Muscle layer of colon (tissue), 2 donors: ENCODE measurements around the gene RGS17.
"Not testable (repeated sequence)": the region's sequence is repeated elsewhere in the genome, so short reads cannot be mapped to it uniquely, and the experiment has no call there.

Experiments
- H3K27ac ChIP-seq: one replicate; pipeline ENCODE4 v1.7.0; 2013; ENCODE audit warnings: low read depth, mild to moderate bottlenecking, low read length, moderate library complexity
- H3K27me3 ChIP-seq, 2 donors: one replicate each; pipeline ENCODE4 v1.7.0; 2013; ENCODE audit warnings: low read length in 2 of 2, mild to moderate bottlenecking in 2 of 2; ENCODE audit not compliant: insufficient read depth in 2 of 2, control insufficient read depth in 1 of 2
- H3K36me3 ChIP-seq: one replicate; pipeline ENCODE4 v1.7.0; 2013; ENCODE audit warnings: mild to moderate bottlenecking, low read length; ENCODE audit not compliant: insufficient read depth
- H3K4me1 ChIP-seq: one replicate; pipeline ENCODE4 v1.7.0; 2013; ENCODE audit warnings: mild to moderate bottlenecking, low read length; ENCODE audit not compliant: insufficient read depth
- H3K4me3 ChIP-seq, 2 donors: one replicate each; pipeline ENCODE4 v1.7.0; 2013; ENCODE audit warnings: low read length in 2 of 2, low read depth in 1 of 2, mild to moderate bottlenecking in 1 of 2, moderate library complexity in 1 of 2
- H3K9ac ChIP-seq: one replicate; pipeline ENCODE4 v1.7.0; 2013; ENCODE audit warnings: low read length
- H3K9me3 ChIP-seq: one replicate; pipeline ENCODE4 v1.7.0; 2013; ENCODE audit warnings: mild to moderate bottlenecking, low read length
- donor health status: abdominal sarcoma.
- donor health status: Adenocarcinoma of cecum.

The RGS17 gene

DNA sequence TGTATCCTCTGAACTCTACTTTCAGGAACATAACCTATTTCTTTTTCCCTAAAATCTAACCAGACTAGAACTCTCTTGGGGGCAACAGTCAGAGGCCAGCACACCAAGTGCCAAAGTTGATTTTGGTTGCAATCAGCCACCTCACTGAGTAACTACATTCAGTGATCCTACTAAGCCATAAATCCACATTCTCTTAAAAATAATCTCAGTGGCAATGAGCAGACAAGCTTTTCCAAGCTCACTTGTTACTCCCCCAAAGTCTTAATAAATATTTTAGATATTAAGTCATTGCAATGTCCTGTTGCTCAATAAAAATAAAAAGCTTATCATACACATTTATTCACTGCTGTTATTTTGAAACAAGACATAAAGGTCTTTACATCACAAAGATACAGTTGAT lies 9.8 kb downstream of the RGS17 start:
- Histone ChIP-seq H3K4me3 (no peak overlapping the region), H3K4me1 (no peaks in the 10 kb centered on the region), H3K27ac (no peak overlapping the region), H3K9ac (no peak overlapping the region), H3K9me3 (no peaks in the 10 kb centered on the region), H3K27me3 (no peaks in the 10 kb centered on the region), H3K36me3 (no peaks in the 10 kb centered on the region)

DNA sequence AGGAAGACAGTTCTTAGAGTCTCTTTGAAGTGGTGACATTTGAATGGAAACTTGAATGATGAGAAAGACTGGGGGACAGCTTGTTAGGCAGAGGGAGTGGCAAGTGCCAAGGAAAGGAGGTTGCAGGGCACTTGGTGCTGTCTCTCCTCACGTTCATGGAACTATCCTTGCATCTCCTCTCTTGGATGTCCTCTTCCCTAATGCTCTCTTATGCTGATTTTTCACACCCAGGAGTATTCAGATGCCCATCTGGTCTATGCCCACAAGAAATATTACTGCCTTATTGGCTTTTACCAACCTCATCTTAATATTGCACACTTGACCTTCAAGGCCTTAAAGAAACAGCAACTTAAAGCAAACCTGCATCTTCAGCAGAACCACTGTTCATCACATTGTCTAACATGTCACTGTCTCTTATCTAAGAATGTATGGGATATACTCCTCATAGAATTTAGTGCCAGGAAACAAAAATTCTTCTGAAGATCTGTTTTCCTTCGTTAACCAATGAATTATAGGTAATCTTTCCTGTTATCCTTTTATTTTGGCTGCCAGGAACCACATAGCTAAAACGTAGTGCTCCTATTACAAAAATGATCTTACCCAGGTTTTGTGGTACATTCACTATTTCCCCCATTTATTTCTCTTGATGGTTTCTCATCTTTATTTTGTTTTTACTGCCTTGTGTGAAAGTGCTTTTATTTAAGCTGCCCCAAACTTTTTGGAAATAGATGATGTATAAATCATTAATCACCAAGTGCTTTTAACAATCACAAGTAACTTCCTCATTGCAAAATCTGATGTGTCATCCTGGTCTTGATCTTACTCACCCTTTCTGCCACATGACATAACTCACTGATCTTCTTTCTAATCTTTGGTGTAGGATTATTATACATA lies 12.8 kb downstream of the RGS17 start:
- Histone ChIP-seq H3K9me3 (no peaks in the 10 kb centered on the region), H3K27me3 (no peaks in the 10 kb centered on the region), H3K4me1 (no peaks in the 10 kb centered on the region), H3K27ac (no peak overlapping the region), H3K9ac (no peak overlapping the region), H3K4me3 (no peak overlapping the region), H3K36me3 (no peaks in the 10 kb centered on the region)

DNA sequence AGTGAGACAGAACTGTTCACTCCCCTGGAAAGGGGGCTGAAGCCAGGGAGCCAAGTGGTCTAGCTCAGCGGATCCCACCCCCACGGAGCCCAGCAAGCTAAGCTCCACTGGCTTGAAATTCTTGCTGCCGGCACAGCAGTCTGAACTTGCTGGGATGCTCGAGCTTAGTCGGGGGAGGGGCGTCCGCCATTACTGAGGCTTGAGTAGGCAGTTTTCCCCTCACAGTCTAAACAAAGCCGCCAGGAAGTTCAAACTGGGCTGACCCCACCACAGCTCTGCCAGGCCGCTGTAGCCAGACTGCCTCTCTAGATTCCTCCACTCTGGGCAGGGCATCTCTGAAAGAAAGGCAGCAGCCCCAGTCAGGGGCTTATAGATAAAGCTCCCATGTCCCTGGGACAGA lies 20.0 kb downstream of the RGS17 start:
- H3K27me3 ChIP-seq, H3K9ac ChIP-seq, H3K27ac ChIP-seq, H3K9me3 ChIP-seq, H3K4me1 ChIP-seq, H3K4me3 ChIP-seq, H3K36me3 ChIP-seq: not testable (repeated sequence)

DNA sequence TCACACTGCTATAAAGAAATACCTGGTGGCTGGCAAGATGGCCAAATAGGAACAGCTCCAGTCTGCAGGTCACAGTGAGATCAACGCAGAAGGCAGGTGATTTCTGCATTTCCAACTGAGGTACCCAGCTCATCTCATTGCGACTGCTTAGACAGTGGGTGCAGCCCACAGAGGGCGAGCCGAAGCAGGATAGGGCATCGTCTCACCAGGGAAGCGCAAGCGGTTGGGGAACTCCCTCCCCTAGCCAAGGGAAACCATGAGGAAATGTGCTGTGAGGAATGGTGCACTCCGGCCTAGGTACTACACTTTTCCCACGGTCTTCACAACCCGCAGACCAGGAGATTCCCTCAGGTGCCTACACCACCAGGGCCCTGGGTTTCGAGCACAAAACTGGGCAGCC lies 20.5 kb downstream of the RGS17 start:
- not testable (repeated sequence) for H3K4me1 ChIP-seq, H3K4me3 ChIP-seq, H3K27me3 ChIP-seq, H3K36me3 ChIP-seq, H3K9me3 ChIP-seq, H3K9ac ChIP-seq, H3K27ac ChIP-seq

DNA sequence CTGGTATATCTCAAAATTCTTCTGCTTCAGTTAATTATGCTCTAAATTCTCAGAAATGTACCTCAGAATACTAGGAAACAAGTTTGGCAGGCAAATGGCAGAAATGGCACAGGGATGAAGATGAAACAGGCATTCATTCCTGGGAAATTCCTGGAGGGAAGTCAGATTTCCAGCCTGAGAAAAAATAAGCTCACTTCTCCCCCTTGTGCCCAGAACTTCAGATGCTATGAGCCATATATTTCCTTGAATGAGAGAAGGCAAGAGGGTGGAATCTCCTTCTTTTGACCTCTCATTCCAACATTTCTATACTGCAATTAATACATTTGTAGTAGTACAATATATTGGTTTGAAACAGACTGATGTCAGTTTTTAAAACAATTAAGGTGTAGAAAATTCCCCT lies 22.8 kb downstream of the RGS17 start:
- Histone ChIP-seq H3K9ac (no peak overlapping the region), H3K4me1 (no peaks in the 10 kb centered on the region), H3K27ac (no peak overlapping the region), H3K9me3 (no peaks in the 10 kb centered on the region), H3K4me3 (no peak overlapping the region), H3K27me3 (no peaks in the 10 kb centered on the region), H3K36me3 (no peaks in the 10 kb centered on the region)

DNA sequence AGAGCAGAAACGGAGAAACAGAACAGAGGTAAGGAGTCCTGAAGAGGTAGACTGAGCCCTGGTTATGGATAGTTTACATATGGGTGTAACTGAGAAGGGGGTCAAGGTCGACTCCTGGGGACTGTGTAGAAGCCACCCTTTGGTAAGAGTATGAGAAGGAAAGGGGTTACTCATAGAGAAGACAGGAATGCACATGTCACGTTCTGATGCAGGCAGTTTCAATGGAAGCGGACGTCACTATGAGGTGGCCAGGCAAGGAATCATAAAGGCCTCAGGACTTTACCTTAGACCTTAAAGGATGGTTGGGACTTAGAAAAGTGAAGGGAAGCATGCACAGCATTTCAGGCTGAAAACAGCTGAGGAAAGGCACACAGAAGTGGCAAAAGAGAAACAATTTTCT lies 25.1 kb downstream of the RGS17 start:
- no peak overlapping the region for H3K9ac ChIP-seq
- H3K36me3 ChIP-seq: no peaks in the 10 kb centered on the region
- no peaks in the 10 kb centered on the region for H3K27me3 ChIP-seq
- H3K4me1 ChIP-seq: no peaks in the 10 kb centered on the region
- H3K27ac ChIP-seq: no peak overlapping the region
- H3K4me3 ChIP-seq: no peak overlapping the region
- no peaks in the 10 kb centered on the region for H3K9me3 ChIP-seq

DNA sequence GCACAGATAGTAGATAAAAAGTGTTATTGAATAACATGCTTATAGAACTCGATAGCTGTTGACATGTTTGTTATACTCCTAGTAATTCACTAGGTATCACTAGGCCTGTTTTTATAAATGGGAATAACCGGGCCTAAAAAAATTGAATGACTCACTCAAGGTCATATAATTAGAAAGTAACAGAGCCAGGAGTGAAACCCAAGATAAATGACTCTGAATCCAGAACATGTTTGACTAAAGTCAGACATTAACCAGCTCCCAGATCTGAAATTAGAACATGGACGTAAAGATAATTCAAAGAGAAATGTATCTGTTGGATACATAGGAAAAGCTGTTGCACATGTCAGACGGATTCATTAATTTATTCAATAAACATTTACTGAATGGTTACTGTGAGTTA lies 26.9 kb downstream of the RGS17 start:
- H3K36me3 ChIP-seq: no peaks in the 10 kb centered on the region
- H3K4me1 ChIP-seq: no peaks in the 10 kb centered on the region
- H3K27me3 ChIP-seq: no peaks in the 10 kb centered on the region
- H3K4me3 ChIP-seq: no peak overlapping the region
- H3K9me3 ChIP-seq: no peaks in the 10 kb centered on the region
- H3K27ac ChIP-seq: no peak overlapping the region
- no peak overlapping the region for H3K9ac ChIP-seq

DNA sequence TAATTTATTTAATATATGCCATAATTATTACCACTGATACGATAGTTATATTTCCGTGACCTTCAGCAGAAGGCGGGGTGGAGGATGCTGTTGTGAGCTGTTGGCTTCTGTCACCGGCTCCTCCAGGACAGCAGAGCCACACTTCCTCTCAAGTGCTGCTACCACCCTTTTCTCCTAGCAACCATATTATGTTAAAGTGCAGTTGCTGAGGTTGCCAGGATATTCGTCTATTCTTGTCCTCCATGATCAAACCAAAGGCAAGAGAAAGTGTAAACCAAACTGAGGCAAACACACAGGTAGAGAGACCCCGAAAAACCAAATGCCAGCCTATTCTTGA lies 27.8 kb downstream of the RGS17 start:
- Histone ChIP-seq H3K27ac (no peak overlapping the region), H3K27me3 (no peaks in the 10 kb centered on the region), H3K36me3 (no peaks in the 10 kb centered on the region), H3K4me3 (no peak overlapping the region), H3K9me3 (no peaks in the 10 kb centered on the region), H3K9ac (no peak overlapping the region), H3K4me1 (no peaks in the 10 kb centered on the region)

DNA sequence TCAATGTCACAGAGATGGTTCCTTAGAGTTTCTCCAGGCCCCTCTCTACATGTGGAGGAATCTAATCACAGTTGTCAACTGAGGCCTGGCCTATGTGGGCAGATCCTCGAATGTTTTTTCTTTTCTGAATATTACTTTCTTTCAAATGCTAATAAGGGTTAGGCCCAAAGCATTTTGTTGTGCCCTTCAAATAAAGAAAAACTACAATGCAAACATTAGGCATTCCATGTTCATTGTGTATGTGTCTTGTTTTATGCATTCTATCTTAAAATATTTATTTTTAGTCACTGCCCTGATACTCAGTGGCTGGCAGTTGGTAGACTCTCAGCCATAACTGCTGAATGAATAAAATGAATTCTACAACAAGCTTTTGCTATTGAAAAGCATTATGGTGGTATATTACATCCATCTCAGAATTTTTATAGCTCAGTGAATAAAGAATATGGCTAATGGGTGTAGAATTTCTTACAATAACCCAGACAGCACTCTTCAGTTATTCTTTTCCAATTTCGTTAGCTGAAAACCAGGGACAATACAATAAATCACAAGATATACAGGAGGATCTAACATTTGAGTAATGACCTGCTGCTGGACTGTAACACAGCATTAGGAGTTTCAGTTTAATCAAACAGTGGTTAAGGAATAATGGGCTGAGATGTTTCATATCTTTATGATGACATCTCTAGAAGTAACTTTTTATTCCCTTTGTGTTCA lies 28.3 kb downstream of the RGS17 start:
- no peak overlapping the region for H3K27ac ChIP-seq
- no peaks in the 10 kb centered on the region for H3K4me1 ChIP-seq
- no peak overlapping the region for H3K4me3 ChIP-seq
- H3K27me3 ChIP-seq: no peaks in the 10 kb centered on the region
- no peak overlapping the region for H3K9ac ChIP-seq
- H3K36me3 ChIP-seq: no peaks in the 10 kb centered on the region
- no peaks in the 10 kb centered on the region for H3K9me3 ChIP-seq

DNA sequence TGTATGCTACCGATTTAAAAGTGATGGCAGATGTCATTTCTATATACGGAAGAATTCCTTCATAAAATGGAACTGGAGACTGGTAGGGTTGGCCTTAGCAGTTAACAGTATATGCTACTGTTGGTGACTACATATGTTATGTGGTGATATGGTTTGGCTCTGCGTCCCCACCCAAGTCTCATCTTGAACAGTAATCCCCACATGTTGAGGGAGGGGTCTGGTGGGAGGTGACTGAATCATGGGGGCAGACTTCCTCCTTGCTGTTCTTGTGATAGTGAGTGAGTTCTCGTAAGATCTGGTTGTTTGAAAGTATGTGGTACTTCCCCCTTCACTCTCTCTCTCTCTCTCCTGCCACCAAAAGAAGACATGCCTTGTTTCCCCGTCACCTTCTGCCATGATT lies 29.6 kb downstream of the RGS17 start:
- no peaks in the 10 kb centered on the region for H3K36me3 ChIP-seq
- no peak overlapping the region for H3K4me3 ChIP-seq
- no peaks in the 10 kb centered on the region for H3K4me1 ChIP-seq
- H3K27me3 ChIP-seq: no peaks in the 10 kb centered on the region
- no peak overlapping the region for H3K27ac ChIP-seq
- no peaks in the 10 kb centered on the region for H3K9me3 ChIP-seq
- H3K9ac ChIP-seq: no peak overlapping the region

DNA sequence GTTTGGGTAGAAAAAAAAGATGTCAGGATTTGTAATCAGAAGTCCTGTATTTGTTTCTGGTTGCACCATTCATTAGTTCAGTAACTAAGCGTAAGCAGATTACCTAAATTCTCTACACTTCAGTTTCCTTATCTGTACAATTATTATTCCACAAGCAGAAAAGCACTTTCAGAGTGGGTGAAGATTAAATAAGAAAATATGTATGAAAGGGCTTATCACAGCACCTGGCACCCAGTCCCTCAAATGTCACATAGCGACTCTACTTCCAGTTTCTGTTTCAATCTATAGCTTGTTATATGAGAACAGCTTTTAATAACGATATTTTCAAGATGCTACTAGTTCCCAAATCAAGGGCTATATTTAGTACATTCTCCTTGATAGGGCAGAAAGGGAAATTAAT lies 31.4 kb downstream of the RGS17 start:
- Histone ChIP-seq H3K4me1 (no peaks in the 10 kb centered on the region), H3K9me3 (no peaks in the 10 kb centered on the region), H3K27ac (no peak overlapping the region), H3K9ac (no peak overlapping the region), H3K36me3 (no peaks in the 10 kb centered on the region), H3K27me3 (no peaks in the 10 kb centered on the region), H3K4me3 (no peak overlapping the region)

DNA sequence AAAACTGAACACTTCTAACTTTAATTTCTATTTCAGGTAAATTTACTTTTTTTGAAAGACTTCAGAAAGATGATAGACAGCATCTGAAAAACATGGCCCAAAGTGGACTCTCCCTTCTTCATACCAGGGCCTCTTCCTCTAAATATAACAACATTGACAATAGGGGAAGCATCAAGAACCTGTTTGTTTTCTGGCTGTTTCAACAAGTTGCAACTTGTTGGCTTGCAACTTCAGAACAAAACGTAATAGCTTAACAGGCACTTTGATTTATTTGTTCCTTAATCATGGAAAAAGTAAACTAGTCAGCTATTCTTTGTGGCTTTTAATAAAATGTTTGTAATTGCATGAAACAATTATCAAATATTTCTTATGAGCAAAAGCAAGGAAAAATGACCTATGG lies 34.3 kb downstream of the RGS17 start:
- Histone ChIP-seq H3K27ac (no peak overlapping the region), H3K36me3 (no peaks in the 10 kb centered on the region), H3K4me1 (no peaks in the 10 kb centered on the region), H3K4me3 (no peak overlapping the region), H3K9me3 (no peaks in the 10 kb centered on the region), H3K9ac (no peak overlapping the region), H3K27me3 (no peaks in the 10 kb centered on the region)
